GM21825 (cell line): ENCODE measurements around the gene ATP2A3.
A peak's percentile ranks its signal among the peaks of the same experiment; 100 is the strongest.

Experiments used
- ATAC-seq: cut with Tn5 transposase; IDR thresholded peaks from one replicate; pipeline ENCODE4 v1.9.1; 2021; ENCODE audit warnings: mild to moderate bottlenecking, moderate library complexity; ENCODE audit not compliant: unreplicated experiment

The ATP2A3 gene

DNA sequence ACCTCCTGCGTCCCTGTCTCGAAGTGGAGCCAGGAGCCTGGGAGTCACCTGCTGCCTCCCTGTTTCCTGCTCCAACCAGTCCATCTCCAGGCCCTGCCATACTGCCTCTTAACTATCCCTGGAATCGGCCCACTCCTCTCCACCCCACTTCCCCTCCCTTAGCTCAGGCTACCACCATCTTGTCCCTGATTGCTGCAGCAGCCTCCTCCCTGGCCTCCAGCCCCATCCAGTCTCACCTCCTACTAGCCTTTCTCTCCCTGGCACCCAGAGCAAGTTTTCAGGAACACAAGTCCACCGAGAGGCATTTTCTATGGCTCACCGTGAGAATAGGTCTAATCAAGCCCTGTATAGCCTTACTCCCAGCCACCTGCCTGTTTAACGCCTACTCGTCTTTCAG, 70.5 kb downstream of the ATP2A3 start:
- ATAC-seq = no peak

DNA sequence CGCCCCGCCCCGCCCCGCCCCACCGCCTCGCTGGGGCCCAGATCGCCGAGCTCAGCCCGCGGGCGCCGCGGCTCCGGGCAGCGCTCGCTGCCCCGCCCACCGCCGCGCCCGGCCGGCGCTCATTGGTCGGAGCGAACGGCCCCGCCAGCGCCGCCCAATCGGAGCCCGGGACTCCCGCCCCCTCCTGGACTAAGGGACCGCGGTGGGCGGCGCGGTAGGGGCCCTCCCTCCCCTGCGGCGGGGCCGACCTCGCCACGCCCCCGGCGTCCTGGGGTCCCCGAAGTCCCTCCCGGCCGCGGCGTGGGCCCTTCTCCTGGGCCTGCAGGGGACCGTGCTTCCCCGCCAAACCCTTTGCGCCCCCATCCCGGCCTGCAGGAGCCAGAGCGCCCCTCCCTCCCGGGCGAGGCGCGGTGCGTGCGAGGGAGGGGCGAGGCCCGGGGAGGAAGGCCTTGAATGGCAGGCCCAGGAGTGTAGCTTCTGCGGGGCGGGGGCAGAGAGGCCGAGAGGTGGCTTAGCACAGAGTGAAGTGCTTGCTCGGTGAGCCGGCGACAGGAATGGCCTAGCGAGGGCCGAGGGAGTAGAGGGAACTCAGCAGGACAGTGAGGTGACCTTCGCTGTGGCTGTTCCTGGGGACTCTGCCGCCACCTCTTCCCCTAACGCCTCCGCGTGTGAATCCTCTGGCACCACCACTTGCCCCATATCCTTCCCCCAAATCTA, 71.1 kb downstream of the ATP2A3 start, which contains the start of gene CAMKK1:
Gene CAMKK1 (minus strand): TSS at position 51 of the 717 bp plus-strand sequence. CDS start 7,366 bp downstream, outside the sequence.
- peak; percentile 81 for ATAC-seq

DNA sequence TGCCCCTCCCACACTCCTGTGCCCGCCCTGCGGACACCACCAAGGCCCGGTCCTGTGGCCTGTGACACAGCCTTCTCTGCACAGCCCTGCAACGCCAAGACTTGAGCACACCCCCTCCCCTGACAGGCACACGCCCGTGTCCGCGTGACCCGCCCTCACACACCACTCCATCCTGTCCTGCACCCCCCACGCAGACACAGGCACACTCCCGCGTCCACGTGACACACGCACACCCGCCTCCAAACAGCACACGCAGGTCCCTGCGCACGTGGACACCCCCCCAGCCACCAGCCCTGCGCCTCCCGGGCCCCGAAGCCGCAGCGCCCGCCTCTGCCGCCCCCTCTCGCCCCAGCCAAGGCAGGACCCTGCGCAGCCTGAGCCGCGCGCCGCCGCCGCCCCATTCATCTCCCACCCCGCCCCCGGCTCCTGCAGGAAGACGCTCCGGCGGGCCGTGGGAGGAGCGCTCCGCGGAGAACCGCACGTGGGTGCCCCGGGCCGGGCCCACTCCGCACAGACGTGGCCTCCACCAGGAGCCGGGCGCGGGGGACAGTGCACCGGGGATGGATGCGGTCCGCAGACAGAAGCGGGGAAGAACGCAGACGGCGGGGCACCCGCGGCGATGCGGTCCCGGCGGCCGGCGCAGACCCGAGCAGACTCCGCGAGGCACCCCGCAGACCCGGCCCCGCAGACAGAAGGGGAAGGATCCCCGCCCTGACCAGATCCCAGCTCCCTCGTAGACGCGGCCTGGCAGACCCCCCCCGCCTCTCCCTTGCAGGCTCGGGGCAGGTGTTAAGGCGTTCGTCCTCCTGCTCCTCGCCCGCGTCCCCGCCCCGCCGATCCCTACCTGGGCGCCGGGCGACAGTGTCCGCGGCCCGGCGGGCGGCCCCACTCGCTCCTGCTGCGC, 71.9 kb downstream of the ATP2A3 start:
- ATAC-seq = peak; percentile 3

DNA sequence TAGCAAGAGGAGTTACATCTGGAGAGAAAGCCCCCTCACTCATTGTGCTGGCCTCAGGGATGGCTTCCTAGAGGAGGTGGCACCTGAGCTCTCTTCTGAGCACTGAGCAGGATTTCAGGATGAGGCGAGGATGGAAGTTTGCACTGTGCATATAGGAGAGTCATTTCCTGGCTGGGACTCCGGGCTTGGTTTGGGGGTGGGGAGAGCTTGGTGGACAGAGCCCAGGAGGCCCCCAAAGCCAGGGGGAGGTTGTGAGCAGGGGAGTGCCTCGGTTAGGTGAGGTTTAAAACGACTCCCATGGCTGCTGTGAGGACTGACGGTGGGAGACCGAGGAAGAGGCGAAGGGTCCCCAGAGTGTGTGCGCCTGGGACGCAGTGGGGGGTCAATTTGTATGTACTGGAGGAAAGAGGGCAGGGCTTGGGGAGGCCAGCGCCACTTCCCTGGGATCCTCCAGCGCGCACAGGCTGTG, 72.6 kb downstream of the ATP2A3 start:
- ATAC-seq = no peak

DNA sequence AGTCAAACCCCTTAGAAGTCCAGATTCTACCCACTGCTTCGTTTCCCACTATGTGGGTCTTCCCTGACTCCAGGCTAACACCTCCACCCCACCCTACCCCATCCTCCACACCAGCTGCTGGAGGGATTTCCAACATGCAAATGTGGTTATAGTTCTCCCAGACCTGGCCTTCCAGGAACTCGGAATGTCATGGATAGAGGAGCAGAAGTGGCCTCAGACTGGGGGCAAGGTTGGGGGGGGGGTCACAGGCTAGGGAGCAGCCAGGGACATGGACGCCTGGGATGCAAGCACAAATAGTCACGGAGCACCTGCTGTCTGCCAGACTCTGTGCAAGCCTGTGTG, 73.4 kb downstream of the ATP2A3 start:
- no peak for ATAC-seq

DNA sequence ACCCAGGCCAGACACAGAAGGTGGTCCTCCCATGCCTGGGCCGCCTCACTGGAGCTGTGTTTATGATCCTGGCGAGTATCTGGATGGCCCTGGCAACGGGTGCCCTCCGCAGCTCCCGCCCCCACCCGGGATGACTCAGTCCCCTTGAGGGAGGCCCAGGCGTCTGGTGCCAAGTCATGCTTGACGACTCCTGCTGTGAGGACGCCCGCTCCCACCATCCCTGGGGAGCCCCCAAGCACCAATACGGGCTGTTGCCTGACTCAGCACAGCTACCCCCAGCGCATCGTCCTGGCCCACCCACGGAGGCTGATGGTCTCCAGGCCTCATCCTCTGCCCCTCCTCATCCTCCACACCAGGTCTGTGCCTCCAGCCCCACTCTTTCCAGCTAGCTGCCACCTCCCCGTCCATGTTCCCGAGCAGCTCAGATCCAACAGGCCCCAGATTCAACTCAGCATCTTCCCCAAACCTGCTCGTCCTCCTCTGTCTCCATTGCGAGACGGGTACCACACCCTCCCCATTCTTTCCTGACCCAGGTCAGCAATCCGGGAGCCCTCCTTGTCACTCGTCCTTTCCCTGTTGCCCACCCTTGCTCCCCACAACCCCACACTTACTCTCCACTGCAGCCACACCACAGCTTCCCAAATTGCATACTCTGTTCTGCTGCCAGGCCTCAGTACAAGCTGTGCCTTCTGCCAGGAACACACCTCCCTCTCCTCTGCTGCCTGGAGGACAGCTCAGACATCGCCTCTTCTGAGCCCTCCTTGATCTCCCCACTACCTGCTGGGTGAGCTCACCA, 74.0 kb downstream of the ATP2A3 start:
- no peak for ATAC-seq

DNA sequence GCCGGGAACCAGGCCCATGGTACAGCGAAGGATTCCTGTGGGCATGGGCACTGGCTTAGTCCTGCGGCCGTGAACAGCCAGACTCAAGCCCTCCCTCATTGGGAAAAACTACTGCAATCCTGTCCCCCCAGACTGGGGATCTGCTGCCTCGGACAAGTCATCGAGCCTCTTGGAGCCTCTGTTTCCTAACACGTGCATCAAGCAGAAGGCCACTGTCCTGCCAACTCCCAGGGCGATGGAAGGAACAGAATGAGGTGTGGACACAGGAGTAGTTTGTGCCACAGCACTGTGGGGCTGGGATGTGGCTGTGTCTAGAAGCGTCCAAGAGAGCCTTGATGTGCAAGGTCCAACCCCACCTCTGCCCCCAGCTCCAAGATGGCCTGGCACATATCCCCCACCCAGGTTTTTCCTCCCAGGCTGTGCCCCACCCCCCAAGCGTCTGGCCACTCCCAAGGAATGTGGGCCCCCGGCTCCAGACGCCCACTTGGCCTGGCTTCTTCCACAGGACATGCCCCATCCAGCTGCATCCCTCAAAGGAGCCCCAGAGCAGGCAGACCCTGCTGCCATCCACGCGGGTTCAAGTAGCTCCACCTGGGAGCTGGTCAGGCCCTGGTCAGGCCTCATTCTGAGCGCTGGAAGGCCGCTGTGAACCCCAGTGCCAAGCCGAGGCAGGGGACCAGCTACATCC, 74.8 kb downstream of the ATP2A3 start:
- no peak for ATAC-seq

DNA sequence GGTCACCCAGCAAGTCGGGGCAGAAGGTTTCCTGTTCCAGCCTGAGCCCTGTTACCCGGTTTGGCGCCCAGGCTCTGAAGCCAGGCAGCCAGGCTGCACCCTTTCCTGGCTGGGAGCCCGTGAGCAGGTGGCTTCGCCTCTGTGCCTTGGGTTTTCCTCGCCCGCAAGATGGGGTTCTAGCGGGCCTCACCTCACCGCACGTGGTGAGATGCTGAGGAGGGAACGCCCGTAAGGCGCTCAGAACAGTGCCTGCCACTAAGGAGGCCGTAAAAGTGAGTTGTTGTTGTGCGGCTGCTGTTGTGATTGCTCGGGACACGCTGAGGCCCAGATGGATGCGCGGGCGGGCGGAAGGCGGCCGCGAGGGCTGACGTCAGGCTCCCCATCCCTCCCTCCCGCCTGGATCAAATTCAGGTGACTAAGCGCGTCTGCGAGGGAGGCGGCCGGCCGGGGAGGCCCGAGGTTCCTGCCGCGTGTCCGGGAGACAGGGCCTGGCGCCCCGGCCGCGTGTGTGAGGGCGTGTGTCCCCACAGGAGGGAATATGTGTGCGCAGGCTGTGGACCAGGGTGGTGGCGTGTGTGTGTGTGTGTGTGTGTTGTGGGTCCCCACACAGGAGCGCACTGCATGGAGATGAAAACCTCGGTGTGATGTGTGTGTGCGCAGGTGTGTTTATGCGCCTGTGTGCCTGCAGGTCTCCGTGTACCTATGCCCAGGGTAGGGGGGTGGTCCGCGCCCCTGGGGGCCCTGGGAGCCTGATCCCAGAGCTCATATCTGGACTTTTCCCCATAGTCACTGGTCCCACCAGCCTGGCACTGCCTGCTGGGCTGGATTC, 75.7 kb downstream of the ATP2A3 start:
- no peak for ATAC-seq

DNA sequence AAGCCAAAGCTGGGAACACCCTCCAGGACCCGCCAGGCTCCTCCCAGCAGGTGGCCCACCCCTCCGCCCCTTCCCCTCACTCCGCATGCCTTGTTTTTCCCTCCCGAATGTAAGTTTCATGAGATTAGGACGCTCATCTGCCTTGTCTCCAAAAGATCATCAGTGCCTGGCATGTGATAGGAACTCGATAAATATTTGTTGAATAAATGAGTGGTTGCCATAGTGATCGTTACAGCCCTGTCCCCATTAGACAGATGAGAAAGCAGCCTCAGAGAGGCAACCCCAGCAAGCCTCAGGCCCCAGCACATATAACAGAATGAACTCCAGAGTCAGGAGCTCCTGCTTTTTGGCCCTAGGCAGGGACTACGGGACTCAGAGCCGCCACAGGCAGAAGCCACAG, 76.4 kb downstream of the ATP2A3 start:
- no peak for ATAC-seq

DNA sequence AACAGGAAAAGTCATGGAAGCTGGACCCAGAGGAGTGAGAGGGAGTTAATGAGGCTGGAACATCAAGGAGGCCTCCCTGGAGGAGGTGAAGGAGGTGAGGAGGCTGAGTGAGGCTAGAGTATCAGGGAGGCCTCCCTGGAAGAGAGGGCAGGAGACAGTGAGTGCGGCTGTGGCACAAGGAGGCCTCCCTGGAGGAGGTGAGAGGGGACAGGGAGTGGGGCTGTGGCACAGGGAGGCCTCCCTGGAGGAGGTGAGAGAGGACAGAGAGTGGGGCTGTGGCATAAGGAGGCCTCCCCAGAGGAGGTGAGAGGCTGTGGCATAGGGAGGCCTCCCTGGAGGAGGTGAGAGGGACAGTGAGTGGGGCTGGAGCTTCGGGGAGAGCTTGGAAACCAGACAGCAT, 76.8 kb downstream of the ATP2A3 start:
- ATAC-seq = no peak

DNA sequence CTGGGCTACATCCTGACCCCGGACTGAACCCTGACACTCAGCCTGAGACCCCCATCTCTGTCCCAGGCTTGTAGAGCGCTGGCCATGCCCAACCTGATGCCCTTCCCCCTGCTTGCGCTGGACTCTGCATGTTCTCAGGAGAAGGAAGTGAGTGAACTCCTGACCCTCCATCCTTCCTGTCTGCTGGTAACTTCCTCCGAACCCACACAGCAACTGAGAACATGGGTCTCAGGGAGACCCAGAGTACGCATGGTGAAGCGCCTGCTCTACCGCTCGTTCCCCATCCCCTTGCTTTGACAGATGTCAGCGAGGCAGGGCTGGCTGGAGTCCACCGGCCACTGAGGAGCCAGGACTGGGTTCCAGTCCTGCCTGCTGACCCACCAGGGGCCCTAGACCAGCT, 77.5 kb downstream of the ATP2A3 start:
- ATAC-seq = no peak

DNA sequence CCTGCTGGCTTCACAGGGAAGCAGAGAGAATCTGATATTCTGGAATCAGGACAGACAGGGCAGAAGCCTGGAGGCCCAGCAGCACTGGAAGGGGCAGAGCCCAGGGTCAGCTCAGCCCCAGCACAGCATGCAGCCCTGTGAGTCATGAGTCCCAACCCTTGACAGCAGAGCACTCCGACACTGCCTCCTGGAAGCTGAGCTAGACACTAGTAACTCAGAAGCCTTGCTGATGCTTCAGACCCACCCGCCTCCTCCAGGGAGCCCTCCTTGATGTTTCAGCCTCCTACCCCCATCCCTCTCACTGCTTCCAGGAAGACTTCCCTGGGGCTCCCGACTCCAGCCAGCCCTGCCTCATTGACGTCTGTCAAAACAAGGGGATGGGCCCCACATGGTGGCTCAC, 78.3 kb downstream of the ATP2A3 start:
- no peak for ATAC-seq

DNA sequence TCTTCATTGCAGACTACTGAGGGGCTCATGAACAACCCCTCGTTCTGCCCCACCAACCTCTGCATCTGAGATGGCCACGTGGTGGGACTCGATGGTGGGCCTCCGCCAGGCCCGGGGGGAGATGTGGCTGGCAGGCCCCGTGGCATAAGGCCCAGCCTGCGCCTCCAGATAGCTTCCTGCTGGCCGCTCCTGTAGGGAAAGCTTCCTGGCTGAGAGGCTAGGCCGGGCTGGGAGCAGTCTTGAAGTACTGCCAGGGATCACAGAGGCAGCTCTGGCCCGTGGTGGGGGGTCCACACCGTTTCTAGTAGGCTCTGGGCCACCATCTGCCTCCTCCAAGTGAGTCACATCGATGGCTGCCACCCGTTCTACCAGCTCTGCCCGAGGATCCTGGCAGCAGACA, 79.0 kb downstream of the ATP2A3 start:
- ATAC-seq = no peak

DNA sequence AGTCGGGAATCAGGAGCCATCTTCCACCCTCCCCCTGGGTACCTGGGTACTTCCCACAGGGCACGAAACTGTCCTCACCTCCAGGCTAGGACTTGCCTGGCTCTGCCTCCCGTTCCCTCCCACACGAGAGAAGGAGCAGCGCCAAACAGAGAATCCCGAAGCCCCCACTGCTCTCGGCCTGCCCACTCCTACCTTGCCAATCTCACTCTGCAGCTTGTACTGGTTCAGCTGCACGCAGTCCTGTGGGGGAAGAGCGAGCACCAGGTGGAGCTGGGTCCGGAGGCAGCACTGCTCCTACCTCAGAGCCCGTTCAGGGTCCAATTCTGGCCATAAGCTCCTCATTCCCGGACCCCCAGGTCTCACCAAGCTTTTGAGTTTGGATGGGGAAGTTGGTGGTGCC, 80.0 kb downstream of the ATP2A3 start:
- ATAC-seq = no peak

DNA sequence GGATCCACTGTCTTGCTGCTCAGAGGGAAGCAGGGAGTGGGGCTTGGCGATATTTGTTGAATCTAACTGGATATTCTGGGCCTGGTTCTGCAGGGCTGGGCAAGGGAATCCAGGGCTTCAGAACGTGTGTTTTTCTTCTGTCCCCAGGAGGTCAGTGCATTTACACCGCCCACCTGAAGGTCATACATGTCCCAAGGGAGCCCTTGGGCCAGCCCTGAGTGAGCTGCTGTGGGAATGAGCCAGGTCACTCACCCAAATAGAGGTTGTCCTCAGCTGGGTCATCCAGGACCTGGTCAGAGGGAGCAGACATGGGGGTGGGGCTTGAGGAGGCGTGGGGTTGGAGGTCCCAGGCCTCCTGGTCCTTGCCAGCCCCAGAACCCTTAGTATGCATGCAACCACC, 82.0 kb downstream of the ATP2A3 start:
- no peak for ATAC-seq

DNA sequence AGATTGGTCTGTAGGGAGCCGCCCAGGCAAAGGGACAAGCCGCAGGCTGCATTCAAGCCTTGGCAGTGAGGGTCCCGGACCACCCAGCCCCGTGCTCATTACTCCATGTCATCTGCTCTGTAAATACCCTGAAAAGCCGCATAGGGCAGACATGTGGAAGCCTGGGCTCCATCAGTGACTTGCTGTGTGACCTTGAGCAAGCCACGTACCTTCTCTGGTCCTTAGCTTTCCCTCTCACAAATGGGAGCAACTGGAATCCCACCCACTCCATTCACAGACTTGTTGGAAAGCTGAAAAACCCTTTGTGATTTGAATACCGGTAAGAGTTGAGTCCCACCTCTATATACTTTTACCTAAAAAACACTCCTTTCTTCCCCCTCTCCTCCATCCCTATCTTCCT, 83.3 kb downstream of the ATP2A3 start:
- ATAC-seq = no peak

DNA sequence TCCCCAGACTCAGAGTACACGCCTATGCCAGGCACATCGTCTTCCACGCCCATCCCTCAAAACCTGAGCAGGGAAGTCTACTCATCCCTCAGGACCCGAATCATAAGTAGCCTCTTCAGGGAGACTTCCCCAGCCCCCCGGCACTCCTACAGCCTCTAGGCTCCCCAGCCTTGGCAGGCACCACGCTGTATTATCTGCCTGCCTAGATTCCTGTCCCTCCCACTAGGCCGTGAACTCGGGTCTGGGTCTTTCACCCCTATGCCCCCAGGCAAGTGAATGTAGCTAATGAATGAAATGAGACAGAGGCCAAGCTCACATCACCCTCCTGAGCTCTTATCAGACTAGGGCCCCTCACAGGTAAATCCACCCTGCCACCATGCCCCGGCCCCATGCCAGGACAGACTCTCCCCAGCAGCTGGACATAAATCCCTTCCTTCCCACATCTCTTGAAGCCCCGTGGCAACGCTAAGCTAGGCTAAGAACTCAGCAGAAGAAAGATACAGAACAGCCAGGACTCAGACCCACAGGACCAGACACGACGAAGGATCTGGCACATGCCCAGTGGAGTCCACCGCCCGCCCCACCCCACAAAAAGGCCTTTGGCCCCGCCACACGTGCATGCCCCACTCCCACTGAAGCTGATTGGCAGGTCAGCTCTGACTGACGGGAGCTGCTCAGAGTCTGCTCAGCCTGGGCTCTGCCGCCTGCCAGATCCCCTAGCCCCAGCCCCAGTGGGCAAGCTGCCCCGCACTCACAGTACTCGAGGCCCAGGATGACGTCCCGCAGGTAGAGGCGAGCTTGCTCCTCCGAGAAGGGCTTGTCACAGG, 84.4 kb downstream of the ATP2A3 start:
- no peak for ATAC-seq

DNA sequence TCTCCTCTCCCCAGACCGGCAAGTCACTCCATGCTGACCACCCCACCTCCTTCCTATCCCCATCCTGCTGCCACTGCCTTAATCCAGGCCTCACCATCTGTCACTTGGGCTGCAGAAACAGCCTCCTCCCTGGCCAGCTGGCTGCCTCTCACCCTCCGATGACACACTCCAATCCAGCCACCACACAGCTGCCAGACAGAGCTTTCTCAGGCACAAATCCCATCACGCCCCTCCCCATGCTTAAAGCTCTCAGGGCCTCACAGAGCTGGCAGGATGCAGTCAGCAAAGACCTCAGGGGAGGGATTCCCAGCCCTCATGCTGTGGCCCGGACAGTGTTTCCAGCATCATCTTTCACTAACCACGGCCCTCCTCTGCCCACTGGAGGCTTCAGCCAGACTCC, 85.1 kb downstream of the ATP2A3 start:
- ATAC-seq = no peak

DNA sequence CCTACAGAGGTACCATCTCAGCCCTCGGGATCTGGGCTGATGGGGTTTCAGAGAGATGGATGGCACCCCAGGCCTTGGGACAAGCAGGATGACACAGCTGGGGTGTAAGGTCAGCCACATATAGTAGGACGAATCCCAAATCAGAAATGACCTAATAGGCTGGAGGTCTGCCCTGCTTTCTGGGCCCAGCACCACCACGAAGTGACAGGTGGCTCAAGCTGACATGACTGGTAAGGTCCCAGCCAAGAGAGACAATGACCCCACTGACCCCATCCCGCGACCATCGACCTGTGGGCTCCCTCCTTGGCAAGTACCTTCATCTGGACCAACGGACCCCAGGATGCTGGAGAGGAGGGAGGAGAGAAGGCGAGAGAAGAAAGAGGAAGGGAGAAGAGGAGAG, 87.0 kb downstream of the ATP2A3 start:
- ATAC-seq = no peak
